Epithelial cell of proximal tubule (primary cell): Measurements from ENCODE around the gene KRTAP4-11. TPM values are rescaled to one million over a fixed set of nuclear protein-coding genes. Genes with fewer than 3 reads are reported as not detected.
"Not testable (repeated sequence)": the region's sequence is repeated elsewhere in the genome, so short reads cannot be mapped to it uniquely, and the experiment has no call there.

Experiments
- DNase-seq: peaks from one replicate; pipeline ENCODE4 v3.0.0-alpha.2; 2011; ENCODE audit warnings: low read depth
- H3K4me3 ChIP-seq: 2 replicates; pipeline ENCODE4 v1.5.1; 2011; ENCODE audit warnings: low read depth, mild to moderate bottlenecking, low read length
- CTCF ChIP-seq: conservative IDR thresholded peaks from 2 replicates; pipeline ENCODE4 v1.5.1; 2012; ENCODE audit warnings: low read depth, mild to moderate bottlenecking, low read length
- total RNA-seq: library from RNA; depleted of rRNA; stranded (reverse); fragments of >200 nt; gene quantifications from 2 replicates; pipeline ENCODE4 v1.2.3, GENCODE V29; 2015

KRTAP4-11 gene
- total RNA-seq, 1 donor from 2014 or later = not detected

GRCh38 chr17:41103896-41104295 lies 14.3 kb downstream of the KRTAP4-11 start:
- H3K4me3 ChIP-seq = no peak overlapping the region
- DNase-seq = no peak
- TF ChIP-seq CTCF = no peak

- no peak for DNase-seq
- TF ChIP-seq CTCF = no peak
- H3K4me3 ChIP-seq = no peak within 1 kb of the TSS
Measured at GRCh38 chr17:41101586-41102259, 16.4 kb downstream of the KRTAP4-11 start, which contains the start of gene KRTAP4-16. Gene KRTAP4-16 (minus strand): TSS chr17:41102209. CDS start chr17:41102209, 0 bp downstream.

- DNase-seq, H3K4me3 ChIP-seq: not testable (repeated sequence)
Measured at GRCh38 chr17:41099682-41100480, 18.3 kb downstream of the KRTAP4-11 start.

- no peak overlapping the region for H3K4me3 ChIP-seq
- no peak for TF ChIP-seq CTCF
Measured at GRCh38 chr17:41098481-41098880, 19.7 kb downstream of the KRTAP4-11 start.

GRCh38 chr17:41098042-41098441 lies 20.1 kb downstream of the KRTAP4-11 start, which contains the start of gene KRTAP4-8:
Gene KRTAP4-8 (minus strand): TSS chr17:41098142. CDS start chr17:41098084, 58 bp downstream.
- no peak for TF ChIP-seq CTCF
- no peak for DNase-seq
- H3K4me3 ChIP-seq = no peak within 1 kb of the TSS

More at GRCh38 chr17:41098481-41098880, 19.7 kb downstream of the KRTAP4-11 start:
- DNase-seq = no peak

GRCh38 chr17:41096055-41096454 lies 22.1 kb downstream of the KRTAP4-11 start:
- TF ChIP-seq CTCF = no peak
- H3K4me3 ChIP-seq = no peak overlapping the region
- DNase-seq = no peak

- H3K4me3 ChIP-seq, DNase-seq: not testable (repeated sequence)
Measured at GRCh38 chr17:41088760-41089352, 29.3 kb downstream of the KRTAP4-11 start.

GRCh38 chr17:41084100-41084856 lies 33.9 kb downstream of the KRTAP4-11 start, which contains the start of gene KRTAP4-7:
Gene KRTAP4-7 (plus strand): TSS chr17:41084150. CDS start chr17:41084207, 57 bp downstream.
- DNase-seq = not testable (repeated sequence)

GRCh38 chr17:41083427-41083826 lies 34.7 kb downstream of the KRTAP4-11 start:
- DNase-seq = not testable (repeated sequence)

More at GRCh38 chr17:41084100-41084856, 33.9 kb downstream of the KRTAP4-11 start, which contains the start of gene KRTAP4-7:
- H3K4me3 ChIP-seq = not testable (repeated sequence)

More at GRCh38 chr17:41083427-41083826, 34.7 kb downstream of the KRTAP4-11 start:
- not testable (repeated sequence) for H3K4me3 ChIP-seq
